ENCODE results near the gene DHX57. TPM values are rescaled to one million over a fixed set of nuclear protein-coding genes. Genes with fewer than 3 reads are reported as not detected.

Gene DHX57
- total and polyA plus RNA-seq, 8 donors = 14.7 to 42.8 (median 38.1) TPM

- TF ChIP-seq CTCF (IDR thresholded peaks at IDR 0.05) = no peak
- peaks cover 0 to 5% of the 10 kb centered on the region in 2 donors for H3K9me3 ChIP-seq
- DNase-seq = peak in 1 of 4 donors; percentile 14
- H3K27ac ChIP-seq = peak overlapping the region; percentile 7 to 63
- peak overlapping the region; percentile 58 to 87 for H3K4me3 ChIP-seq
- no peaks in the 10 kb centered on the region for H3K27me3 ChIP-seq
- intact Hi-C loops (cut with DNase I) = no loop called here
- peaks cover 5 to 15% of the 10 kb centered on the region in 2 donors for H3K4me1 ChIP-seq
- peak; percentile 25 for ATAC-seq
- no peaks in the 10 kb centered on the region for H3K36me3 ChIP-seq
Measured at GRCh38 chr2:38875227-38875575, 533 bp downstream of the DHX57 start.

GRCh38 chr2:38873763-38874162 lies 2.0 kb downstream of the DHX57 start:
- peaks cover 0 to 11% of the 10 kb centered on the region in 2 donors for H3K9me3 ChIP-seq
- intact Hi-C loops (cut with DNase I) = no loop called here
- peaks cover 5 to 15% of the 10 kb centered on the region in 2 donors for H3K4me1 ChIP-seq
- DNase-seq (no peak), ATAC-seq (no peak)
- no peaks in the 10 kb centered on the region for H3K27me3 ChIP-seq
- H3K36me3 ChIP-seq = no peaks in the 10 kb centered on the region
- TF ChIP-seq CTCF (IDR thresholded peaks at IDR 0.05) = no peak
- no peak overlapping the region for H3K27ac ChIP-seq
- H3K4me3 ChIP-seq = no peak overlapping the region

- intact Hi-C loops (cut with DNase I) = no loop called here
- TF ChIP-seq CTCF (IDR thresholded peaks at IDR 0.05) = no peak
- no peak overlapping the region for H3K27ac ChIP-seq
- ATAC-seq (no peak), DNase-seq (no peak)
- no peak overlapping the region for H3K4me3 ChIP-seq
- no peaks in the 10 kb centered on the region for H3K27me3 ChIP-seq
- peaks cover 0 to 11% of the 10 kb centered on the region in 2 donors for H3K9me3 ChIP-seq
- no peaks in the 10 kb centered on the region for H3K36me3 ChIP-seq
- H3K4me1 ChIP-seq = peaks cover 3 to 9% of the 10 kb centered on the region in 2 donors
Measured at GRCh38 chr2:38871432-38871831, 4.3 kb downstream of the DHX57 start.

GRCh38 chr2:38866773-38867443 lies 8.8 kb downstream of the DHX57 start:
- H3K36me3 ChIP-seq = peaks cover 0 to 18% of the 10 kb centered on the region in 2 donors
- H3K4me3 ChIP-seq = no peak overlapping the region
- H3K27ac ChIP-seq = no peak overlapping the region
- H3K27me3 ChIP-seq = no peaks in the 10 kb centered on the region
- no peaks in the 10 kb centered on the region for H3K4me1 ChIP-seq
- intact Hi-C loops (cut with DNase I) = no loop called here
- ATAC-seq = no peak
- no peak for TF ChIP-seq CTCF (IDR thresholded peaks at IDR 0.05)
- DNase-seq = no peak
- peaks cover 0 to 11% of the 10 kb centered on the region in 2 donors for H3K9me3 ChIP-seq

GRCh38 chr2:38863061-38863695 lies 12.6 kb downstream of the DHX57 start:
- Histone ChIP-seq H3K27ac (no peak overlapping the region), H3K4me1 (no peaks in the 10 kb centered on the region), H3K27me3 (no peaks in the 10 kb centered on the region), H3K9me3 (no peaks in the 10 kb centered on the region), H3K4me3 (no peak overlapping the region), H3K36me3 (peaks cover 0 to 53% of the 10 kb centered on the region in 2 donors)
- TF ChIP-seq CTCF (IDR thresholded peaks at IDR 0.05) = no peak
- ATAC-seq (no peak), DNase-seq (no peak)
- intact Hi-C loops (cut with DNase I) = no loop called here
